ENCODE data around the gene P2RY8. TPM values are rescaled to one million over a fixed set of nuclear protein-coding genes. Genes with fewer than 3 reads are reported as not detected.
A peak's percentile ranks its signal among the peaks of the same experiment; 100 is the strongest.

The P2RY8 gene
- total and polyA plus RNA-seq, 10 of the 15 experiments (the other 5 are each of a cell fraction or from before 2014, with no cell fraction given): 2.0 to 64.4 (median 36.5) TPM

DNA sequence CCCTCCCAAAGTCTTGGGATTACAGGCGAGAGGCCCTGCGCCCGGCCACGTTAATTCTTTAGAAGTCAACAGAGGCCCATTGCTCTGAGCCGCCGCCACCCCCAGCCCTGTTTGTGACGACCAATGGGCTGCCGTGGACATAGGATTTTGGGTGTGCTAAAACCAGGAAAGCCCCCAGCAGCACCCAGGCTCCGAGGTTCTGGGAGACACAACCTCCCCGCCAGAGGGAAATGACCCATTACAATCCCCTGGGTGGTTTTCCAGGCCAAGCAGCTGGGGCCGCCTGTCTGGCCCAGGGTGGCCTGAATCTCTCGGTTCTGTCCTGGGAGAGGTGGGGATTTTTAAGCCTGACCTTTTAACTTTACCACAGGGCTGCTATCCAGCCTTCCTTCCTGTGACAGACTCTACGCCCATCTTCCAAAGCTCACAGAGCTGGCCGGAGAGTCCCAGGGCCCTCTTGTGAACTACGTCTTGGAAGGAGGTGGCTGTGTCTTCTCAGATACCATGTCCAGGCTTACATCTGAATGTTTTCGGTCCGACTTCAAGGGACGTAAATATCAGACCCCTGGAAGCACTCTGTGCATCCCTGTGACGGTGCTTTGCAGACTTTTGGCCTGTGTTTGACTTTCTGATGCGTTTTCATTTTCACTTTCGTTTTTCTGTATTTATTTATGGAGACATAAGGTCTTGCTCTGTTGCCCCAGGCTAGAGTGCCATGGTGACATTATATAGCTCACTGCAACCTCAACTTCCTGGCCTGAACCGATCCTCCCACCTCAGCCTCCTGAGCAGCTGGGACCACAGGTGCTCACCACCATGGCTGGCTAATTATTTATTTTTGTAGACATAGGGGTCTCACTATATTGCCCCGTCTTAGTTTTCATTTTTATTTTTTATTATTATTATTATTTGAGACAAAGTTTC is 36.0 kb downstream of the P2RY8 start (continued):
- TF ChIP-seq USF1 (IDR thresholded peaks at IDR 0.05; ENCODE audit: borderline replicate concordance, extremely low read length, insufficient read depth, low read depth, low read length): no peak
- TF ChIP-seq BRCA1 (IDR thresholded peaks at IDR 0.05; ENCODE audit: low read depth, low read length): no peak
- TF ChIP-seq NRF1 (conservative IDR thresholded peaks at IDR 0.05; ENCODE audit: low read depth, low read length): no peak
- no peak for TF ChIP-seq HDAC6 (IDR thresholded peaks at IDR 0.05; ENCODE audit: unreplicated experiment)
- 0 out of 2 replicates have a peak, but pooled peaks have one; percentile 57 for TF ChIP-seq STAT3 (IDR thresholded peaks at IDR 0.05; ENCODE audit: low read depth, low read length)
- TF ChIP-seq SUZ12 (IDR thresholded peaks at IDR 0.05; ENCODE audit: unreplicated experiment): no peak
- TF ChIP-seq CHD4 (IDR thresholded peaks at IDR 0.05): no peak
- no peak; the same call in 1 of the 2 replicates for TF ChIP-seq BACH1 (IDR thresholded peaks at IDR 0.05; ENCODE audit: borderline replicate concordance)
- no peak for TF ChIP-seq JUND (IDR thresholded peaks at IDR 0.05; ENCODE audit: low read depth, low read length)
- TF ChIP-seq CBFB (IDR thresholded peaks at IDR 0.05; ENCODE audit: low read depth): 0 out of 2 replicates have a peak, but pooled peaks have one; percentile 26
- TF ChIP-seq HDGF (IDR thresholded peaks at IDR 0.05): no peak
- TF ChIP-seq, protein P1, sequence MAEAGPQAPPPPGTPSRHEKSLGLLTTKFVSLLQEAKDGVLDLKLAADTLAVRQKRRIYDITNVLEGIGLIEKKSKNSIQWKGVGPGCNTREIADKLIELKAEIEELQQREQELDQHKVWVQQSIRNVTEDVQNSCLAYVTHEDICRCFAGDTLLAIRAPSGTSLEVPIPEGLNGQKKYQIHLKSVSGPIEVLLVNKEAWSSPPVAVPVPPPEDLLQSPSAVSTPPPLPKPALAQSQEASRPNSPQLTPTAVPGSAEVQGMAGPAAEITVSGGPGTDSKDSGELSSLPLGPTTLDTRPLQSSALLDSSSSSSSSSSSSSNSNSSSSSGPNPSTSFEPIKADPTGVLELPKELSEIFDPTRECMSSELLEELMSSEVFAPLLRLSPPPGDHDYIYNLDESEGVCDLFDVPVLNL (IDR thresholded peaks at IDR 0.05; ENCODE audit: low read depth, low read length): no peak
- no peak for TF ChIP-seq SUPT20H (IDR thresholded peaks at IDR 0.05; ENCODE audit: borderline replicate concordance, control insufficient read depth, low read depth, low read length)
- peak; percentile 87 for TF ChIP-seq MEF2B (IDR thresholded peaks at IDR 0.05; ENCODE audit: partially characterized antibody, poor library complexity, severe bottlenecking)
- TF ChIP-seq PBX3 (IDR thresholded peaks at IDR 0.05; ENCODE audit: insufficient replicate concordance, low read depth, low read length): no peak
- TF ChIP-seq PML (IDR thresholded peaks at IDR 0.05; ENCODE audit: low read length): 0 out of 2 replicates have a peak, but pooled peaks have one; percentile 56
- peak; percentile 85; the same call in 1 of the 2 replicates for TF ChIP-seq SMARCA5 (IDR thresholded peaks at IDR 0.05)
- no peak for TF ChIP-seq ATF3 (IDR thresholded peaks at IDR 0.05; ENCODE audit: borderline replicate concordance, extremely low read depth, low read depth, low read length)
- no peak for TF ChIP-seq HCFC1 (IDR thresholded peaks at IDR 0.05; ENCODE audit: low read length)
- peak; percentile 35; the same call in 1 of the 2 replicates for TF ChIP-seq MTA2 (IDR thresholded peaks at IDR 0.05; ENCODE audit: low read depth)
- no peak for TF ChIP-seq SIX5 (IDR thresholded peaks at IDR 0.05; ENCODE audit: low read depth, low read length, severe bottlenecking)
- TF ChIP-seq SREBF1 (IDR thresholded peaks at IDR 0.05; ENCODE audit: low read length): no peak
- TF ChIP-seq WRNIP1 (IDR thresholded peaks at IDR 0.05; ENCODE audit: borderline replicate concordance, low read depth, low read length): 0 out of 2 replicates have a peak, but pooled peaks have one; percentile 43
- TF ChIP-seq, protein P2, sequence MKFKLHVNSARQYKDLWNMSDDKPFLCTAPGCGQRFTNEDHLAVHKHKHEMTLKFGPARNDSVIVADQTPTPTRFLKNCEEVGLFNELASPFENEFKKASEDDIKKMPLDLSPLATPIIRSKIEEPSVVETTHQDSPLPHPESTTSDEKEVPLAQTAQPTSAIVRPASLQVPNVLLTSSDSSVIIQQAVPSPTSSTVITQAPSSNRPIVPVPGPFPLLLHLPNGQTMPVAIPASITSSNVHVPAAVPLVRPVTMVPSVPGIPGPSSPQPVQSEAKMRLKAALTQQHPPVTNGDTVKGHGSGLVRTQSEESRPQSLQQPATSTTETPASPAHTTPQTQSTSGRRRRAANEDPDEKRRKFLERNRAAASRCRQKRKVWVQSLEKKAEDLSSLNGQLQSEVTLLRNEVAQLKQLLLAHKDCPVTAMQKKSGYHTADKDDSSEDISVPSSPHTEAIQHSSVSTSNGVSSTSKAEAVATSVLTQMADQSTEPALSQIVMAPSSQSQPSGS (IDR thresholded peaks at IDR 0.05; ENCODE audit: low read length): peak; percentile 83
- TF ChIP-seq YBX1 (IDR thresholded peaks at IDR 0.05): no peak
- peak; percentile 75 for TF ChIP-seq CREM (IDR thresholded peaks at IDR 0.05; ENCODE audit: low read depth)
- TF ChIP-seq ATF7 (IDR thresholded peaks at IDR 0.05; ENCODE audit: low read depth): peak; percentile 66
